GM12874 (cell line): ENCODE measurements around the gene MAIP1.

Experiments
- CTCF ChIP-seq: IDR thresholded peaks from 2 replicates; pipeline ENCODE4 v1.5.1; 2011; ENCODE audit warnings: low read depth, mild to moderate bottlenecking, control low read depth, low read length, moderate library complexity; ENCODE audit not compliant: insufficient read depth

MAIP1 gene

GRCh38 chr2:199950396-199950795 lies 5.0 kb upstream of the MAIP1 start:
- no peak for TF ChIP-seq CTCF

GRCh38 chr2:199951023-199951422 lies 4.4 kb upstream of the MAIP1 start:
- TF ChIP-seq CTCF: no peak

GRCh38 chr2:199955007-199955338 lies 409 bp upstream of the MAIP1 start:
- no peak for TF ChIP-seq CTCF

GRCh38 chr2:199956062-199956380 lies 639 bp downstream of the MAIP1 start:
- TF ChIP-seq CTCF: no peak

GRCh38 chr2:199958014-199958413 lies 2.6 kb downstream of the MAIP1 start:
- TF ChIP-seq CTCF: no peak

GRCh38 chr2:199962203-199962602 lies 6.8 kb downstream of the MAIP1 start:
- TF ChIP-seq CTCF: no peak

- TF ChIP-seq CTCF: no peak
Observed at GRCh38 chr2:199966405-199966804, 11.0 kb downstream of the MAIP1 start.

- no peak for TF ChIP-seq CTCF
Observed at GRCh38 chr2:199966976-199967375, 11.6 kb downstream of the MAIP1 start.
